Psoas muscle (tissue), 8 donors: ENCODE results near the gene CRYBB1. TPM values are rescaled to one million over a fixed set of nuclear protein-coding genes. Genes with fewer than 3 reads are reported as not detected.

Experiments
- ATAC-seq, 4 donors: fragments of 200-7000 bp; cut with Tn5 transposase; one replicate each; pipeline ENCODE4 v1.9.1; 2020; ENCODE audit warnings: moderate library complexity in 3 of 4, mild to moderate bottlenecking in 2 of 4
- DNase-seq, 2 donors: peaks; one replicate each; pipeline ENCODE4 v3.0.0-alpha.2; 2020
- H3K27ac ChIP-seq: fragments of 200-600 bp; one replicate; pipeline ENCODE4 v1.8.0; 2022
- H3K27me3 ChIP-seq, 3 donors: fragments of 200-600 bp in 1 of 3; one replicate each; pipeline versions ENCODE4 v1.6.1 to v1.8.0; 2013 to 2022; ENCODE audit warnings: low read length in 2 of 3, mild to moderate bottlenecking in 2 of 3, moderate library complexity in 1 of 3; ENCODE audit not compliant: insufficient read depth in 3 of 3
- H3K36me3 ChIP-seq, 2 donors: fragments of 200-600 bp in 1 of 2; one replicate each; pipeline versions ENCODE4 v1.6.1 to v1.8.0; 2013 to 2022; ENCODE audit warnings: low read depth in 1 of 2, mild to moderate bottlenecking in 1 of 2, moderate library complexity in 1 of 2; ENCODE audit not compliant: insufficient read depth in 1 of 2
- H3K4me1 ChIP-seq: fragments of 200-600 bp; one replicate; pipeline ENCODE4 v1.8.0; 2022
- H3K4me3 ChIP-seq: fragments of 200-600 bp; one replicate; pipeline ENCODE4 v1.8.0; 2022; ENCODE audit warnings: mild to moderate bottlenecking
- H3K9me3 ChIP-seq: fragments of 200-600 bp; one replicate; pipeline ENCODE4 v1.8.0; 2022
- CTCF ChIP-seq: fragments of 200-600 bp; IDR thresholded peaks from one replicate; pipeline ENCODE4 v1.8.0; 2022; ENCODE audit warnings: antibody characterized with exemption
- WGBS, 3 donors: extraction: QIAGEN DNeasy Blood & Tissue Kit; methylation state at CpG; one replicate each; pipeline versions ENCODE4 v1.1.6 to v1.1.7; 2013; 5-methylcytosine and 5-hydroxymethylcytosine counted together
- intact Hi-C, 2 donors: fragments of 100-400 bp; cut with DNase I; formaldehyde crosslinking; loops; one replicate each; pipeline versions ENCODE4 v1.11.0 to v1.14.2; 2022
- polyA plus RNA-seq, 3 donors: library from polyadenylated mRNA; stranded (reverse); fragments of 200-250 nt; gene quantifications; one replicate each; pipeline ENCODE4 v1.2.3, GENCODE V29; 2013
- total RNA-seq, 4 donors: library from RNA; stranded (reverse); fragmentation: NEBNext Ultra II Directional in 2 of 4; extraction: Animal tissue kit (Norgen Biotek cat#: 25700) in 2 of 4; gene quantifications; one replicate each; pipeline versions ENCODE4 v1.2.1 to v1.2.4, GENCODE V29; 2021 to 2023
- donor health status: healthy with polysubstance abuse.
- donor health status: DM: no; HTN: no; CAD: no; lungs with moderate emphysema.
- donor health status: Bipolar disorder and iron deficiency.
- donor health status: healthy.
- donor health status: DM: yes; HTN: yes; CAD: no.
- donor health status: DM: no; HTN: no; CAD: no.
- donor health status: DM: no; HTN: no; CAD: no.
- donor health status: DM: yes; HTN: yes; CAD: no.

CRYBB1 gene
- total and polyA plus RNA-seq, 7 donors = 0.14 to 0.25 (median 0.22) TPM; not detected in 2

- 30 to 85% (median 45%) methylated on average over 1 of the region's 1 CpG for WGBS, 3 donors
- Histone ChIP-seq H3K4me3 (no peak overlapping the region), H3K27me3 (no peaks in the 10 kb centered on the region), H3K27ac (no peak overlapping the region), H3K36me3 (peaks cover 0 to 22% of the 10 kb centered on the region in 2 donors), H3K9me3 (no peaks in the 10 kb centered on the region), H3K4me1 (peaks cover 32% of the 10 kb centered on the region)
- no peak for DNase-seq
- no peak for ATAC-seq
- intact Hi-C loops = no loop called here
- no peak for TF ChIP-seq CTCF
These were observed 36.8 kb downstream of the CRYBB1 start for GRCh38 chr22:26581026-26581425.

- no peak for TF ChIP-seq CTCF
- no peaks in the 10 kb centered on the region for H3K9me3 ChIP-seq
- H3K27ac ChIP-seq = no peak overlapping the region
- peaks cover 0 to 22% of the 10 kb centered on the region in 2 donors for H3K36me3 ChIP-seq
- no peak for DNase-seq
- WGBS, 3 donors = 71 to 74% (median 73%) methylated on average over 13 of the region's 13 CpGs
- H3K4me3 ChIP-seq = no peak overlapping the region
- ATAC-seq = no peak
- H3K27me3 ChIP-seq = no peaks in the 10 kb centered on the region
- intact Hi-C loops = no loop called here
- H3K4me1 ChIP-seq = peaks cover 31% of the 10 kb centered on the region
These were observed 37.4 kb downstream of the CRYBB1 start for GRCh38 chr22:26580240-26580962.

GRCh38 chr22:26579331-26579886, 38.4 kb downstream of the CRYBB1 start:
- ATAC-seq (no peak), DNase-seq (no peak)

GRCh38 chr22:26577081-26577480, 40.7 kb downstream of the CRYBB1 start:
- Histone ChIP-seq H3K9me3 (no peaks in the 10 kb centered on the region), H3K27ac (no peak overlapping the region), H3K27me3 (no peaks in the 10 kb centered on the region), H3K4me3 (no peak overlapping the region), H3K4me1 (peaks cover 39% of the 10 kb centered on the region), H3K36me3 (peaks cover 0 to 10% of the 10 kb centered on the region in 2 donors)
- peak in 1 of 4 donors; percentile 5 for ATAC-seq
- TF ChIP-seq CTCF = no peak
- DNase-seq = no peak
- 93 to 98% (median 95%) methylated on average over 6 to 7 of the region's 7 CpGs for WGBS, 3 donors
- intact Hi-C loops = no loop called here

More at GRCh38 chr22:26579331-26579886, 38.4 kb downstream of the CRYBB1 start:
- WGBS, 3 donors = 69 to 71% (median 71%) methylated on average over 8 to 10 of the region's 10 CpGs
- H3K4me3 ChIP-seq = no peak overlapping the region
- H3K9me3 ChIP-seq = no peaks in the 10 kb centered on the region
- H3K27ac ChIP-seq = no peak overlapping the region
- TF ChIP-seq CTCF = no peak
- H3K4me1 ChIP-seq = peaks cover 22% of the 10 kb centered on the region
- H3K36me3 ChIP-seq = peaks cover 0 to 22% of the 10 kb centered on the region in 2 donors
- no peaks in the 10 kb centered on the region for H3K27me3 ChIP-seq
- intact Hi-C loops = no loop called here
